WERI-Rb-1 (cell line): Measurements from ENCODE around the gene SNTN.

Experiments used
- DNase-seq: peaks from one replicate; pipeline ENCODE4 v3.0.0-alpha.2; 2020
- H3K27ac ChIP-seq: fragments of 250-450 bp; sonication (Bioruptor Pico); 2 replicates; pipeline ENCODE4 v1.5.1; 2020; ENCODE audit warnings: mild to moderate bottlenecking, moderate library complexity
- H3K27me3 ChIP-seq: fragments of 250-450 bp; sonication (Bioruptor Pico); 2 replicates; pipeline ENCODE4 v1.5.1; 2021; ENCODE audit warnings: mild to moderate bottlenecking, low read depth, moderate library complexity; ENCODE audit not compliant: insufficient read depth, severe bottlenecking
- H3K36me3 ChIP-seq: fragments of 250-450 bp; sonication (Bioruptor Pico); 2 replicates; pipeline ENCODE4 v1.5.1; 2020; ENCODE audit warnings: mild to moderate bottlenecking, moderate library complexity
- H3K4me3 ChIP-seq: 2 replicates; pipeline ENCODE4 v1.5.1; 2011; ENCODE audit warnings: low read depth, mild to moderate bottlenecking, control low read depth, low read length
- H3K9me3 ChIP-seq: fragments of 250-450 bp; sonication (Bioruptor Pico); 2 replicates; pipeline ENCODE4 v1.5.1; 2021; ENCODE audit warnings: mild to moderate bottlenecking, moderate library complexity; ENCODE audit not compliant: severe bottlenecking
- TF ChIP-seq, protein P1 (sequence below): IDR thresholded peaks from 2 replicates; pipeline ENCODE4 v1.5.1; 2011; ENCODE audit warnings: low read depth, mild to moderate bottlenecking, control low read depth, inconsistent platforms, low read length

The SNTN gene

DNA sequence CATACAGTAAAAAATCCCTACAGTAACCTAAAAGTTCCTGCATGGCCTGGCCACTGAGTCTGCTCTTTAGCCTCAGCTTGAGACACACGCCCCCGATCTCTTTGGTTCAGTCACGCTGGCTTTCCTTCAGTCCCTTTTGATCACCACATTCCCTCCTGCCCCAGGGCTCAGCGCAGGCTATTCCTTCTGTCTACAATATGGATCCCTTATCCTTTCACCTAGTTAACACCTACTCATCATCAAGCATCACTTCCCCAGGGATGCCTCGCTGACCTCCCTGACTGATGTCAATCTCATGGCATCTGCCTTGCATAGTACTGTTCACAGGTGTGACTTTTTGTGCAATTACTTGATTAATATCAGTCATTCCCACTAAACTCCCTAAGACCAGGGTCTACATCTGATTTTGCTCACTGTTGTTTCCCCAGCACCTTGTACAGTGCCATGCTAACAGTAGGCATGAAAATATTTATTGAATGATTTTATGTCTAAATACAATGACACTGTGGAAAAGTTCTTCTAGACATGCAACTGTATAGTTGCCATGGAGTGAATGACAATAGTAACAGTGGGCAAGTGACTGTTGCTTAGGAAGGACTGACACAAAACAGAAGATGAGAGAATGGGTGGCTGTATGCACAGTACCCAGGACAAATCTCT lies at the start of gene SNTN:
Gene SNTN, plus strand, starts transcription at position 610 of the 660 bp plus-strand sequence. Its CDS starts 13 bp downstream, at position 623.
- H3K9me3 ChIP-seq: no peaks in the 10 kb centered on the region
- DNase-seq: no peak
- H3K27ac ChIP-seq: no peak within 1 kb of the TSS
- no peaks in the 10 kb centered on the region for H3K36me3 ChIP-seq
- H3K4me3 ChIP-seq: no peak within 1 kb of the TSS
- H3K27me3 ChIP-seq: no peaks in the 10 kb centered on the region
- TF ChIP-seq, protein P1, sequence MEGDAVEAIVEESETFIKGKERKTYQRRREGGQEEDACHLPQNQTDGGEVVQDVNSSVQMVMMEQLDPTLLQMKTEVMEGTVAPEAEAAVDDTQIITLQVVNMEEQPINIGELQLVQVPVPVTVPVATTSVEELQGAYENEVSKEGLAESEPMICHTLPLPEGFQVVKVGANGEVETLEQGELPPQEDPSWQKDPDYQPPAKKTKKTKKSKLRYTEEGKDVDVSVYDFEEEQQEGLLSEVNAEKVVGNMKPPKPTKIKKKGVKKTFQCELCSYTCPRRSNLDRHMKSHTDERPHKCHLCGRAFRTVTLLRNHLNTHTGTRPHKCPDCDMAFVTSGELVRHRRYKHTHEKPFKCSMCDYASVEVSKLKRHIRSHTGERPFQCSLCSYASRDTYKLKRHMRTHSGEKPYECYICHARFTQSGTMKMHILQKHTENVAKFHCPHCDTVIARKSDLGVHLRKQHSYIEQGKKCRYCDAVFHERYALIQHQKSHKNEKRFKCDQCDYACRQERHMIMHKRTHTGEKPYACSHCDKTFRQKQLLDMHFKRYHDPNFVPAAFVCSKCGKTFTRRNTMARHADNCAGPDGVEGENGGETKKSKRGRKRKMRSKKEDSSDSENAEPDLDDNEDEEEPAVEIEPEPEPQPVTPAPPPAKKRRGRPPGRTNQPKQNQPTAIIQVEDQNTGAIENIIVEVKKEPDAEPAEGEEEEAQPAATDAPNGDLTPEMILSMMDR: no peak

DNA sequence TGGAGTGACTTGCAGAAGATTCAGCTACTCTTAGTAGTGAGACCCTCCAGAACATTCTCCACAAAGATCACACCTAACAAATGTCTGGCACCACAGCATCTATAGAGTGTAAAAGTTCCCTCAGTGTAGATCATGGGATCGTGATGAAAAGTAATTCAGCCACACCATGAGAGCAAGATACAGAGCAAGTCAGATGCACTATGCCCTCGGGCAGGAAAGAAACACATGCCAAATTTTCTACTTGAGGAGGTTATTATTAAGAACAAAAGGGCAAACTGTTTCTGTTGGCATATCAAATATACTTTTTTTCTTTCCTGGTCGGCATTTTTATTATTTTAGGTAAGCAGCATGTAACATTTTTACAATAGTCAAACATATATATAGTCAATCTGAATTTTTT lies 44.8 kb upstream of the SNTN start:
- TF ChIP-seq, protein P1: no peak
- Histone ChIP-seq H3K27me3 (peaks cover 40% of the 10 kb centered on the region), H3K9me3 (no peaks in the 10 kb centered on the region), H3K27ac (no peak overlapping the region), H3K36me3 (no peaks in the 10 kb centered on the region), H3K4me3 (no peak overlapping the region)
- DNase-seq: no peak

DNA sequence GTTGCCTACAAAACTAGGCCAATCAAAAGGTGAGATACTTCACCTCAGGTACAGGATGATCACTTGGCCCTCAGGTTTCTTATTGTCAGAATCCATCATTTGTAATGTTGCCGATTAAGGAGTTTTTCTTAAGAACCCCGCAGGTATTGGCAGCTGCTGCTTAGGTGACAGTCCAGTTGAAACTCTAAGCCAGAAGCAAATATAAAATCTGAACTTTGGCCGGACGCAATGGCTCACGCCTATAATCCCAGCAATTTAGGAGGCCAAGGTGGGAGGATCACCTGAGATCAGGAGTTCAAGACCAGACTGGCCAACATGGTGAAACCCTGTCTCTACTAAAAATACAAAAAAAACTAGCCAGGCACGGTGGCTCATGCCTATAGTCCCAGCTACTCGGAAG lies 43.1 kb upstream of the SNTN start:
- Histone ChIP-seq H3K36me3 (no peaks in the 10 kb centered on the region), H3K9me3 (no peaks in the 10 kb centered on the region), H3K4me3 (no peak overlapping the region), H3K27ac (no peak overlapping the region), H3K27me3 (peaks cover 31% of the 10 kb centered on the region)
- no peak for DNase-seq
- TF ChIP-seq, protein P1: no peak

DNA sequence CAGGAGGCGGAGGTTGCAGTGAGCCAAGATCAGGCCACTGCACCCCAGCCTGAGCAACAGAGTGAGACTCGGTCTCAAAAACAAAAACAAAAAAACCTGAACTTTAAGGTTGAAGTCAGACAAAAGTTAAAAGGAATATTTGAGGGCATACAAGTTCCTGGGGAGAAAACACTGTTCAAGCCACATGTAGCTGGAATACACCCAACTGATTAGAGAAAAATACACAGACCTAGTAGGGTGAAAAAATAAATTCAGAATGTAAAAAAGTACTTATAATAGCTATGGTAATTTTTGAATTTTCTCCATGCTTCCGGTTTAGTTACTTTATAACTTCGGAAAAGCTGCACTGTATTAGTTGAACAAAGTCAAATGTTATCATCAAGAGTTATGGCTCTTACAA lies 42.6 kb upstream of the SNTN start:
- DNase-seq: no peak
- Histone ChIP-seq H3K4me3 (no peak overlapping the region), H3K27me3 (peaks cover 29% of the 10 kb centered on the region), H3K36me3 (no peaks in the 10 kb centered on the region), H3K27ac (no peak overlapping the region), H3K9me3 (no peaks in the 10 kb centered on the region)
- TF ChIP-seq, protein P1: no peak

DNA sequence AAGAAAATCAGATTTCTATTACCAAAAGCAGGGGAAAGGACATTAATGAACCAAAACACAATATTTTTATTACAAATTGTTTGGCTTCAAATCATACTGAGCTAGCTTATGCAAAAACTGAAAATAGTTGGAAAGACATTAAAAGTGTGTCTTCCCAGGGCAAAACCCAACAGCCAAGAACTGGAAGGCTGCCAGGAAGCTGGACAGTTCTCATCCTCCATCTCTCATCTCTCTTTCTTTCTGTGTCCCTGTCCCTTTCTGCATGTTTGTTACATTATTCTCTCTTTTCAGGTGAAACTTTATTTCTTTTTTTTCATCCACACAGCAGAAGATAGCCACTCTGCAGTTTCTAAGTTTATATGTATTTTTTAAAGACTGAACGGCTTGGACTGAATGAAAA lies 41.1 kb upstream of the SNTN start:
- DNase-seq: no peak
- H3K27ac ChIP-seq: no peak overlapping the region
- H3K9me3 ChIP-seq: no peaks in the 10 kb centered on the region
- no peaks in the 10 kb centered on the region for H3K36me3 ChIP-seq
- TF ChIP-seq, protein P1: no peak
- peaks cover 29% of the 10 kb centered on the region for H3K27me3 ChIP-seq
- no peak overlapping the region for H3K4me3 ChIP-seq

DNA sequence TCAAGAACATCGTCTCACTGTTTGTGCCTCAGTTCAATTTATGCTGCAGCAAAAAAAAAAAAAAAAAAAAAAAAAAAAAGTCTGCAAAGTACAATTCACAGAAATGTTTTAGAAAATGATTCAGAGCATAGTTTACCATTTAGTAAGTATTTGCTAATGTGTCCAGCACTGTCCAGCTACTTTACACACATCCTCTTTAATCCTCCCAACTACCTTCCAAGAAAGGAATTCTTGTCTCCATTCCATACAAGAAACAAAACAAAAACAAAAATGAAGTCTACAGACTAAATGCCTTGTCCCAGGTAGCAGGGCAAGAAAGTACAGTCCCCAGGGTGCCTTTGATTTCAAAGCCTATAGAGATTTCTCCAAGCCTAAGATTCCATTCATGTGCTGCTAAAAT lies 38.9 kb upstream of the SNTN start:
- Histone ChIP-seq H3K4me3 (no peak overlapping the region), H3K27ac (no peak overlapping the region), H3K36me3 (no peaks in the 10 kb centered on the region), H3K27me3 (peaks cover 26% of the 10 kb centered on the region), H3K9me3 (no peaks in the 10 kb centered on the region)
- no peak for DNase-seq
- TF ChIP-seq, protein P1: no peak
